OCI-LY1 (cell line): ENCODE measurements around the gene BGN.

ENCODE experiments used
- H2AFZ ChIP-seq: fragments of 200-600 bp; sonication (generic), shearing (Covaris generic); 2 replicates; pipeline ENCODE4 v1.6.0; 2014; ENCODE audit warnings: antibody characterized with exemption, mild to moderate bottlenecking, low read length
- H3F3A ChIP-seq: fragments of 200-600 bp; sonication (generic), shearing (Covaris generic); 2 replicates; pipeline ENCODE4 v1.6.0; 2014; ENCODE audit warnings: mild to moderate bottlenecking, antibody characterized with exemption, low read length, moderate library complexity; ENCODE audit not compliant: insufficient read depth
- H3K27ac ChIP-seq: fragments of 200-600 bp; sonication (generic); 2 replicates; pipeline ENCODE4 v1.5.1; 2014; ENCODE audit warnings: low read length, mixed run types, mild to moderate bottlenecking, low read depth; ENCODE audit not compliant: poor library complexity, severe bottlenecking
- H3K27me3 ChIP-seq: fragments of 200-600 bp; sonication (generic); 2 replicates; pipeline ENCODE4 v1.6.0; 2014; ENCODE audit warnings: antibody characterized with exemption, mild to moderate bottlenecking, low read length, moderate library complexity; ENCODE audit not compliant: insufficient read depth
- H3K36me3 ChIP-seq: fragments of 200-600 bp; sonication (generic); 2 replicates; pipeline ENCODE4 v1.6.1; 2014; ENCODE audit warnings: mild to moderate bottlenecking, antibody characterized with exemption, low read length, moderate library complexity, mixed read lengths; ENCODE audit not compliant: insufficient read depth
- H3K4me1 ChIP-seq: fragments of 200-600 bp; sonication (generic); 2 replicates; pipeline ENCODE4 v1.5.1; 2014; ENCODE audit warnings: mild to moderate bottlenecking, low read length, moderate library complexity; ENCODE audit not compliant: insufficient read depth, severe bottlenecking
- H3K4me2 ChIP-seq: fragments of 200-600 bp; sonication (generic), shearing (Covaris generic); 2 replicates; pipeline ENCODE4 v1.6.1; 2014; ENCODE audit warnings: low read length
- H3K4me3 ChIP-seq: fragments of 200-600 bp; sonication (generic); 2 replicates; pipeline ENCODE4 v1.5.1; 2014; ENCODE audit warnings: low read length, low read depth, mild to moderate bottlenecking, mixed read lengths; ENCODE audit not compliant: poor library complexity, severe bottlenecking
- H3K79me2 ChIP-seq: fragments of 200-600 bp; shearing (Covaris generic); 2 replicates; pipeline ENCODE4 v1.6.1; 2016; ENCODE audit warnings: mixed run types, low read length, mixed read lengths; ENCODE audit not compliant: insufficient read depth
- H3K9ac ChIP-seq: fragments of 200-600 bp; sonication (generic), shearing (Covaris generic); 2 replicates; pipeline ENCODE4 v1.6.1; 2014; ENCODE audit warnings: mild to moderate bottlenecking, low read length, mixed read lengths
- H3K9me2 ChIP-seq: fragments of 200-600 bp; sonication (generic), shearing (Covaris generic); 2 replicates; pipeline ENCODE4 v1.6.1; 2014; ENCODE audit warnings: low read depth, mild to moderate bottlenecking, low read length, mixed read lengths
- H3K9me3 ChIP-seq: fragments of 200-600 bp; shearing (Covaris generic); 2 replicates; pipeline ENCODE4 v1.6.1; 2014; ENCODE audit warnings: low read length, mixed read lengths
- H4K20me1 ChIP-seq: fragments of 200-600 bp; sonication (generic), shearing (Covaris generic); 2 replicates; pipeline ENCODE4 v1.6.0; 2016; ENCODE audit warnings: mild to moderate bottlenecking, low read length; ENCODE audit not compliant: insufficient read depth
- EZH2 ChIP-seq: fragments of 200-600 bp; sonication (generic), shearing (Covaris generic); IDR thresholded peaks from 2 replicates; pipeline ENCODE4 v1.8.0; 2017; ENCODE audit warnings: borderline replicate concordance, mixed run types, mild to moderate bottlenecking, antibody characterized with exemption, low read length, moderate library complexity, mixed read lengths
- TF ChIP-seq, protein P1 (sequence below): fragments of 200-600 bp; sonication (generic), shearing (Covaris generic); IDR thresholded peaks from 2 replicates; pipeline ENCODE4 v1.5.1; 2017; ENCODE audit warnings: mild to moderate bottlenecking, antibody characterized with exemption, low read length, moderate library complexity, mixed read lengths

Gene BGN

DNA sequence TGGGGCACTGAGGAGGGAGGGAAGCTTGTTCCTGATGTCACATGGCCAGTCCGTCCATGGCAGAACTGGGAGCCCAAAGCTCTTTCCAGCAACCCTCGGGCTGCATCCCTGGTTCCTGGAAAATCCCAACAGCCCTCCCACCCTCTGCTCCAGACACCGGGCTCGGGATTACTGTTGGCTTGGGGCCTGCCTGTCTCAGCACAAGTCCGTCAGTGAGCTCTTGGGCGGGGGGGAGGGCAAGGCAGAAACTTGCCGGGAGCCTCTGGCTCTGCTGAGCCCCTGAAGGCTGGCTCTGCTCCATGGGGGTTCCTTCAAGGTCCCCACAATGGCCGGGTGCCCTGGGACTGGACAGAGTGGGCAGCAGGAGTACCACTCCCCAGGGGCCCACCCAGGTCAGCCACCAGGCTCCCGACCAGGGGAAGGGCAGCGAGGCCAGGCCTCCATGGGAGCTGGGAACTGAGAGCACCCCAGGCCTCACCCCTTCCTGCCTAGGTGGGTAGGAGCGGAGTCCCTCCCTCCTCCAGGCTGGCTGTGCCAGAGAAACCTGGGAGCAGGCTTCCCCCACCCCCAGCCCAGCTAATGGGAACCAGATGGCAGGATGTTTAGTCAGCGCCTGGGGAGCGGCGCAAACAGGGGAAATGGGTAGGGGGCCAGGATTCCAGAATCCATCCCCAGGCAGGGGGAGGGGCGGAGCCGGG is 18.0 kb upstream of the BGN start:
- no peaks in the 10 kb centered on the region for H3K9me2 ChIP-seq
- H4K20me1 ChIP-seq, result no peaks in the 10 kb centered on the region
- H3K9me3 ChIP-seq, result no peaks in the 10 kb centered on the region
- H3K4me3 ChIP-seq, result no peak overlapping the region
- H3K36me3 ChIP-seq, result no peaks in the 10 kb centered on the region
- no peaks in the 10 kb centered on the region for H3K27me3 ChIP-seq
- TF ChIP-seq EZH2, result no peak
- TF ChIP-seq, protein P1, sequence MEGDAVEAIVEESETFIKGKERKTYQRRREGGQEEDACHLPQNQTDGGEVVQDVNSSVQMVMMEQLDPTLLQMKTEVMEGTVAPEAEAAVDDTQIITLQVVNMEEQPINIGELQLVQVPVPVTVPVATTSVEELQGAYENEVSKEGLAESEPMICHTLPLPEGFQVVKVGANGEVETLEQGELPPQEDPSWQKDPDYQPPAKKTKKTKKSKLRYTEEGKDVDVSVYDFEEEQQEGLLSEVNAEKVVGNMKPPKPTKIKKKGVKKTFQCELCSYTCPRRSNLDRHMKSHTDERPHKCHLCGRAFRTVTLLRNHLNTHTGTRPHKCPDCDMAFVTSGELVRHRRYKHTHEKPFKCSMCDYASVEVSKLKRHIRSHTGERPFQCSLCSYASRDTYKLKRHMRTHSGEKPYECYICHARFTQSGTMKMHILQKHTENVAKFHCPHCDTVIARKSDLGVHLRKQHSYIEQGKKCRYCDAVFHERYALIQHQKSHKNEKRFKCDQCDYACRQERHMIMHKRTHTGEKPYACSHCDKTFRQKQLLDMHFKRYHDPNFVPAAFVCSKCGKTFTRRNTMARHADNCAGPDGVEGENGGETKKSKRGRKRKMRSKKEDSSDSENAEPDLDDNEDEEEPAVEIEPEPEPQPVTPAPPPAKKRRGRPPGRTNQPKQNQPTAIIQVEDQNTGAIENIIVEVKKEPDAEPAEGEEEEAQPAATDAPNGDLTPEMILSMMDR, result no peak
- H3F3A ChIP-seq, result no peaks in the 10 kb centered on the region
- no peak overlapping the region for H3K27ac ChIP-seq
- no peak overlapping the region for H3K9ac ChIP-seq
- H2AFZ ChIP-seq, result no peak overlapping the region
- H3K4me1 ChIP-seq, result peaks cover 11% of the 10 kb centered on the region
- H3K4me2 ChIP-seq, result no peak overlapping the region
- H3K79me2 ChIP-seq, result no peaks in the 10 kb centered on the region

DNA sequence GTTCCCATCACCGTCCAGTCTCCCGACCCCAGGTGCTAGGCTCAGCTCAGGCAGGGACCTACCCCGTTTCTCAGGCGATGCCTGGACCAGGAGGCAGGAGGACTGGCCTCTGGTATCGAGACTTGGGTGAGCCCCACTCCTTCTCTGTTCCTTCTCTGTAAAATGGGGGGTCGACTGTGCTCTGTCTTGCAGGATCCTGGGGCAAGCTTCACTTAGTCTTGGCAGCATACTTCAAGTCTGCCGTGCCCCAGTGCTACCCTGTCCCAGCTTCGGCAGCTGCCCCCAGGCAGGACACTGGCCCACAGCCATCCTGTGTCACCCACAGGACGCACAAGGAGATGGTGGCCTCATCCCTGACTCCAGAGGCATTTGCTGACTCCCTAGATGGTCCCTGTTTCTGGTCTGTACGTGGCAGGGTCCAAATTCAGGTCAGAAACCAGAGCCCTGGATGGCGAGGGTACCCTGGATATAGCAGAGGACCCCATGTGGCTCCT is 17.4 kb upstream of the BGN start:
- no peak overlapping the region for H3K9ac ChIP-seq
- H3K9me3 ChIP-seq, result no peaks in the 10 kb centered on the region
- no peak overlapping the region for H2AFZ ChIP-seq
- no peaks in the 10 kb centered on the region for H3K27me3 ChIP-seq
- no peak overlapping the region for H3K27ac ChIP-seq
- no peaks in the 10 kb centered on the region for H3K36me3 ChIP-seq
- no peak overlapping the region for H3K4me3 ChIP-seq
- no peaks in the 10 kb centered on the region for H3K79me2 ChIP-seq
- peaks cover 11% of the 10 kb centered on the region for H3K4me1 ChIP-seq
- no peaks in the 10 kb centered on the region for H3K9me2 ChIP-seq
- TF ChIP-seq, protein P1, result no peak
- TF ChIP-seq EZH2, result no peak
- H4K20me1 ChIP-seq, result no peaks in the 10 kb centered on the region
- no peaks in the 10 kb centered on the region for H3F3A ChIP-seq
- no peak overlapping the region for H3K4me2 ChIP-seq

DNA sequence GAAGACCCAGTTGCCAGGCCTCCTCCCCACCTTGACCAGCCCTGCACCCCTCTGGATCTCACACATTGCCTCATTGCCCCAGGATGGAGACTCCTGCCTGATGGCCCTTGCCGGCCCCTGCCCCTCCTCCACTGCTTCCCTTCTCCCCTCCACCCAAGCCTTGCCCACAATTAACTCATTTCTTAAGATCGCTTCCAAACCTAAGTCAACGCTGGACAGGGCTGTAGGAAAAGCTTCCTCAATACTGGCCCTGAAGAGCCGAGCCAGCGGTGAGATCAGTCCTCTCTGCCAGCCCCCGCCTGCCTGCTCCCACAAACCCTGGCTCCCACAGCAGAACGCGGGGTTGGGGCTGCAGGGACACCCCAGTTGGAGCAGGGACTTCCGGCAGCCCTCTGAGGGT is 16.9 kb upstream of the BGN start:
- no peak overlapping the region for H3K9ac ChIP-seq

More for the DNA sequence above, 16.9 kb upstream of the BGN start:
- no peaks in the 10 kb centered on the region for H3K27me3 ChIP-seq
- no peak overlapping the region for H3K4me2 ChIP-seq
- H3K36me3 ChIP-seq, result no peaks in the 10 kb centered on the region
- H3K79me2 ChIP-seq, result no peaks in the 10 kb centered on the region
- no peaks in the 10 kb centered on the region for H3F3A ChIP-seq
- H3K9me3 ChIP-seq, result no peaks in the 10 kb centered on the region
- H3K27ac ChIP-seq, result no peak overlapping the region
- H3K4me1 ChIP-seq, result peaks cover 11% of the 10 kb centered on the region
- no peak overlapping the region for H2AFZ ChIP-seq
- no peak for TF ChIP-seq EZH2
- TF ChIP-seq, protein P1, result no peak
- no peaks in the 10 kb centered on the region for H3K9me2 ChIP-seq
- H3K4me3 ChIP-seq, result no peak overlapping the region
- H4K20me1 ChIP-seq, result no peaks in the 10 kb centered on the region
